Upper lobe of left lung (tissue), 4 donors: ENCODE results near the gene SCP2.

Experiments used
- CTCF ChIP-seq, 6 experiments: fragments of 450-650 bp in 4 of 6; fragments of 200-600 bp in 2 of 6; sonication (generic) in 2 of 6; IDR thresholded peaks; one replicate each; pipeline ENCODE4 v1.5.1; 2016 to 2019; ENCODE audit warnings: antibody characterized with exemption in 6 of 6
- EP300 ChIP-seq, 4 donors: sonication (generic); formaldehyde crosslinking; IDR thresholded peaks; one replicate each; pipeline ENCODE4 v1.5.1; 2017; ENCODE audit warnings: antibody characterized with exemption in 4 of 4, control low read depth in 2 of 4

GRCh38 chr1:52926864-52927211 lies 238 bp upstream of the SCP2 start:
- no peak for TF ChIP-seq EP300 (IDR thresholded peaks at IDR 0.05)
- TF ChIP-seq CTCF (IDR thresholded peaks at IDR 0.05): no peak
